GM19395 (cell line): ENCODE measurements around the gene GFY.
"Not testable (repeated sequence)": the region's sequence is repeated elsewhere in the genome, so short reads cannot be mapped to it uniquely, and the experiment has no call there.

Experiments
- ATAC-seq: cut with Tn5 transposase; IDR thresholded peaks from one replicate; pipeline ENCODE4 v1.9.1; 2021; ENCODE audit warnings: mild to moderate bottlenecking, moderate library complexity; ENCODE audit not compliant: unreplicated experiment

Gene GFY

GRCh38 chr19:49468199-49468598 is 43.0 kb downstream of the GFY start:
- no peak for ATAC-seq

GRCh38 chr19:49468746-49469447 is 43.7 kb downstream of the GFY start:
- peak; percentile 74 for ATAC-seq

- ATAC-seq: peak; percentile 40
These were observed 44.8 kb downstream of the GFY start for GRCh38 chr19:49469828-49470614.

GRCh38 chr19:49470615-49470978 is 45.4 kb downstream of the GFY start:
- no peak for ATAC-seq

- ATAC-seq: no peak
These were observed 47.7 kb downstream of the GFY start for GRCh38 chr19:49472936-49473335.

- ATAC-seq: not testable (repeated sequence)
These were observed 48.3 kb downstream of the GFY start for GRCh38 chr19:49473501-49473867.

GRCh38 chr19:49473868-49474541 is 48.8 kb downstream of the GFY start, which contains the start of gene FLT3LG:
TSS of gene FLT3LG (plus strand) at chr19:49474215. CDS start at chr19:49474640, 425 bp downstream.
- ATAC-seq: peak; percentile 65

- ATAC-seq: no peak
These were observed 49.3 kb downstream of the GFY start for GRCh38 chr19:49474542-49474924.

- ATAC-seq: no peak
These were observed 50.2 kb downstream of the GFY start for GRCh38 chr19:49475191-49475917.

- ATAC-seq: no peak
These were observed 51.0 kb downstream of the GFY start for GRCh38 chr19:49475995-49476880.
